PC-9 (cell line): ENCODE measurements around the gene PHEX.

Experiments
- CTCF ChIP-seq: fragments of 200-600 bp; sonication (generic); conservative IDR thresholded peaks from 2 replicates; pipeline ENCODE4 v1.6.1; 2017; ENCODE audit warnings: mixed run types, antibody characterized with exemption, mild to moderate bottlenecking, moderate library complexity
- EZH2 ChIP-seq: fragments of 200-600 bp; sonication (generic); IDR thresholded peaks from 2 replicates; pipeline ENCODE4 v1.8.0; 2017; ENCODE audit warnings: antibody characterized with exemption, low read depth

DNA sequence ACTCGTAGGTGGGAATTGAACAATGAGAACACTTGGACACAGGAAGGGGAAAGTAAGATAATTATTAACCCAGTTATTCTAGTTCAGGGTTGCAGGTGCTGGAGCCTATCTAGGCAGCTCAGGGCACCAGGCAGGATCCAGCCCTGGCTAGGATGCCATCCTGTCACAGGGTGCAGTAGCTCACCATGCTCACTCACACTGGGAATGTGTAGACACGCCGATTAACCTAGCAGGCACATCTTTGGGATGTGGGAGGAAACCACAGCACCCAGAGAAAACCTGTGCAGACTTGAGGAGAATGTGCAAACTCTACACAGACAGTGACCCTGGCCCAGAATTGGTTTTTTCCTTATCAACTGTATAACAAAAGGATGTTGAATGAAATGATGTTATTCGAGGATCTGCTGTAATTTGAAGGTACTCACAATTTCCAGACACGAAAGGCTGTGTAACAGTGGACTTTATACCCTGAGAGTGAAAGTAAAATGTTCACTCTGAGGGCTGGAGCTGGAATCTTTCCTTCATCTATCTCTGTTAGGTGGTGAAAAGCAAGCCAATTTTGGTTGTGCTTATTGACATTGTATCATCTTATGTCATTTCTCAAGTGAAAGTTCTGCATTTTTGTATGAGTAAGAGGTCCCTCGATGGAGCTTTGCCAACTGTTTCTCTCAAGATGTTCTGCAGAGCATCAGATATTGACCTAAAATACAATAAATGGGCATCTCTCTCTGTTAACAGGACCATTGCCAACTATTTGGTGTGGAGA, 78.8 kb downstream of the PHEX start:
- TF ChIP-seq CTCF (no peak), EZH2 (no peak)
